Omental fat pad (tissue), 4 donors: ENCODE results near the gene CDON. TPM values are rescaled to one million over a fixed set of nuclear protein-coding genes. Genes with fewer than 3 reads are reported as not detected.

Source experiments
- total RNA-seq, 4 donors: library from RNA; depleted of rRNA; stranded (reverse); fragments of >200 nt; gene quantifications; one replicate each; pipeline ENCODE4 v1.1.0, GENCODE V29; 2016

CDON gene
- total RNA-seq, 4 donors from 2014 or later = 13.1 to 159 (median 43.4) TPM

Other genes with a start within 250 kb of the CDON start
- not detected for gene PATE4, start 229.6 kb downstream of the CDON start, total RNA-seq
- 1 to 10 TPM; 2.6 to 4.9 (median 3.0) TPM for gene HYLS1, start 175.2 kb downstream of the CDON start, total RNA-seq
- gene PUS3, start 159.7 kb downstream of the CDON start, total RNA-seq = 10 to 100 TPM in 2 of 4 donors, 1 to 10 TPM in 2; 7.3 to 12.2 (median 9.5) TPM
- 1 to 10 TPM in 1 of 4 donors, under 1 TPM in 1, not detected in 2; 0.60 to 2.5 TPM for gene DDX25, start 158.4 kb downstream of the CDON start, total RNA-seq
- under 1 TPM in 1 of 4 donors, not detected in 3; 0.32 TPM for gene VSIG10L2, start 116.8 kb downstream of the CDON start, total RNA-seq
- 10 to 100 TPM; 19.3 to 42.0 (median 24.0) TPM for gene RPUSD4, start 148.8 kb upstream of the CDON start, total RNA-seq
- gene FAM118B, start 148.9 kb upstream of the CDON start, total RNA-seq = 10 to 100 TPM; 12.1 to 16.1 (median 13.3) TPM
- 100 to 1,000 TPM in 1 of 4 donors, 10 to 100 TPM in 3; 83.5 to 109 (median 91.8) TPM for gene SRPRA, start 206.0 kb upstream of the CDON start, total RNA-seq
- gene FOXRED1, start 206.3 kb upstream of the CDON start, total RNA-seq = 10 to 100 TPM; 10.2 to 27.3 (median 17.4) TPM
- 10 to 100 TPM in 1 of 4 donors, 1 to 10 TPM in 3; 6.0 to 17.0 (median 8.5) TPM for gene TIRAP, start 220.2 kb upstream of the CDON start, total RNA-seq
- gene DCPS, start 241.2 kb upstream of the CDON start, total RNA-seq = 10 to 100 TPM in 2 of 4 donors, 1 to 10 TPM in 2; 8.0 to 12.4 (median 9.9) TPM